CD14-positive monocyte (primary cell): ENCODE data around the gene KIAA1755. TPM values are rescaled to one million over a fixed set of nuclear protein-coding genes. Genes with fewer than 3 reads are reported as not detected.
A peak's percentile ranks its signal among the peaks of the same experiment; 100 is the strongest.

ENCODE experiments used
- DNase-seq, 3 donors: peaks; one replicate each; pipeline ENCODE4 v3.0.0-alpha.2; 2011 to 2022
- H2AFZ ChIP-seq: 2 replicates; pipeline ENCODE4 v1.6.0; 2012; ENCODE audit warnings: mild to moderate bottlenecking, low read depth, low read length, inconsistent platforms; ENCODE audit not compliant: insufficient read depth, poor library complexity, severe bottlenecking
- H3K27ac ChIP-seq, 2 donors: 1 replicate in 1 of 2; 2 replicates in 1 of 2; pipeline ENCODE4 v1.5.1; 2012 to 2013; ENCODE audit warnings: low read length in 2 of 2, control low read depth in 1 of 2, inconsistent platforms in 1 of 2, low read depth in 1 of 2, mild to moderate bottlenecking in 1 of 2
- H3K27me3 ChIP-seq, 2 donors: one replicate each; pipeline versions ENCODE4 v1.6.0 to v1.6.1; 2011 to 2013; ENCODE audit warnings: low read length in 2 of 2; ENCODE audit not compliant: control insufficient read depth in 2 of 2, insufficient read depth in 2 of 2
- H3K36me3 ChIP-seq, 2 donors: replicated peaks in 1 of 2; 1 replicate in 1 of 2; 2 replicates in 1 of 2; pipeline versions ENCODE4 v1.5.1 to v1.6.1; 2012 to 2013; ENCODE audit warnings: low read length in 2 of 2, control low read depth in 1 of 2, inconsistent platforms in 1 of 2, mild to moderate bottlenecking in 1 of 2; ENCODE audit not compliant: insufficient read depth in 2 of 2, control insufficient read depth in 1 of 2
- H3K4me1 ChIP-seq, 2 donors: 1 replicate in 1 of 2; 2 replicates in 1 of 2; pipeline versions ENCODE4 v1.5.1 to v1.6.1; 2012 to 2013; ENCODE audit warnings: low read length in 2 of 2, control low read depth in 1 of 2, inconsistent platforms in 1 of 2, mild to moderate bottlenecking in 1 of 2, moderate library complexity in 1 of 2; ENCODE audit not compliant: insufficient read depth in 2 of 2, control insufficient read depth in 1 of 2
- H3K4me2 ChIP-seq: replicated peaks from 2 replicates; pipeline ENCODE3; 2012; ENCODE audit warnings: low read length, moderate library complexity, mild to moderate bottlenecking; ENCODE audit not compliant: poor library complexity, severe bottlenecking; ENCODE audit errors: extremely low read depth
- H3K4me3 ChIP-seq, 3 experiments: fragments of 200-600 bp in 1 of 3; sonication (generic) in 1 of 3; replicated peaks in 1 of 3; 1 replicate in 2 of 3; 2 replicates in 1 of 3; pipeline ENCODE4 v1.5.1; 2011 to 2013; ENCODE audit warnings: low read length in 3 of 3, mild to moderate bottlenecking in 3 of 3, control low read depth in 2 of 3, low read depth in 2 of 3, inconsistent platforms in 1 of 3, moderate library complexity in 1 of 3
- H3K79me2 ChIP-seq: 2 replicates; pipeline ENCODE4 v1.6.0; 2012; ENCODE audit warnings: mild to moderate bottlenecking, control low read depth, inconsistent platforms, low read length, moderate library complexity; ENCODE audit not compliant: insufficient read depth
- H3K9ac ChIP-seq: 2 replicates; pipeline ENCODE4 v1.6.0; 2017; ENCODE audit warnings: low read length, mild to moderate bottlenecking; ENCODE audit not compliant: insufficient read depth, poor library complexity, severe bottlenecking
- H3K9me3 ChIP-seq, 2 donors: replicated peaks in 1 of 2; 1 replicate in 1 of 2; 2 replicates in 1 of 2; pipeline versions ENCODE4 v1.5.1 to v1.6.1; 2012 to 2013; ENCODE audit warnings: low read length in 2 of 2, control low read depth in 1 of 2; ENCODE audit not compliant: control insufficient read depth in 1 of 2, insufficient read depth in 1 of 2
- H4K20me1 ChIP-seq: 2 replicates; pipeline ENCODE4 v1.6.0; 2012; ENCODE audit warnings: mild to moderate bottlenecking, low read length, control low read depth, moderate library complexity; ENCODE audit not compliant: insufficient read depth
- H3K27ac Mint-ChIP-seq, 7 donors: one replicate each; pipeline ENCODE4 v1.8.0; 2020; ENCODE audit warnings: mild to moderate bottlenecking in 7 of 7, mixed read lengths in 7 of 7, moderate library complexity in 6 of 7, inconsistent platforms in 2 of 7
- H3K27me3 Mint-ChIP-seq, 3 donors: one replicate each; pipeline ENCODE4 v1.8.0; 2021 to 2022; ENCODE audit warnings: low read depth in 3 of 3, mild to moderate bottlenecking in 3 of 3, mixed read lengths in 3 of 3, moderate library complexity in 3 of 3, inconsistent platforms in 1 of 3
- H3K36me3 Mint-ChIP-seq, 2 donors: one replicate each; pipeline ENCODE4 v1.8.0; 2020; ENCODE audit warnings: mixed read lengths in 2 of 2, inconsistent platforms in 1 of 2, mild to moderate bottlenecking in 1 of 2
- H3K4me1 Mint-ChIP-seq: one replicate; pipeline ENCODE4 v1.8.0; 2020; ENCODE audit warnings: mild to moderate bottlenecking, mixed read lengths
- H3K4me3 Mint-ChIP-seq, 2 donors: one replicate each; pipeline ENCODE4 v1.8.0; 2020; ENCODE audit warnings: mild to moderate bottlenecking in 2 of 2, mixed read lengths in 2 of 2, moderate library complexity in 1 of 2
- H3K9me3 Mint-ChIP-seq, 7 donors: one replicate each; pipeline ENCODE4 v1.8.0; 2020 to 2022; ENCODE audit warnings: mixed read lengths in 7 of 7, mild to moderate bottlenecking in 6 of 7, moderate library complexity in 6 of 7, inconsistent platforms in 2 of 7
- WGBS: methylation state at CpG from one replicate; pipeline ENCODE4 v1.1.5; 2013; ENCODE audit warnings: missing lambda C conversion rate; ENCODE audit not compliant: insufficient coverage; 5-methylcytosine and 5-hydroxymethylcytosine counted together
- intact Hi-C, 2 donors: fragments of 100-400 bp; cut with micrococcal nuclease; formaldehyde crosslinking; loops; one replicate each; pipeline versions ENCODE4 v1.15.0 to v1.15.1; 2023
- polyA plus RNA-seq, 3 donors: library from polyadenylated mRNA; depleted of rRNA in 1 of 3; unstranded in 2 of 3; stranded (reverse) in 1 of 3; fragments of 300-500 nt in 2 of 3; fragments of >200 nt in 1 of 3; fragmentation: Illumina TruSeq in 2 of 3; gene quantifications; 1 replicate in 2 of 3; 2 replicates in 1 of 3; pipeline ENCODE4 v1.2.3, GENCODE V29; 2012 to 2021
- TF ChIP-seq, protein P1 (sequence below): fragments of 200-600 bp; IDR thresholded peaks from one replicate; pipeline ENCODE4 v1.8.0; 2022; ENCODE audit warnings: antibody characterized with exemption, mild to moderate bottlenecking

Gene KIAA1755
- polyA plus RNA-seq, 3 donors, result not detected

DNA sequence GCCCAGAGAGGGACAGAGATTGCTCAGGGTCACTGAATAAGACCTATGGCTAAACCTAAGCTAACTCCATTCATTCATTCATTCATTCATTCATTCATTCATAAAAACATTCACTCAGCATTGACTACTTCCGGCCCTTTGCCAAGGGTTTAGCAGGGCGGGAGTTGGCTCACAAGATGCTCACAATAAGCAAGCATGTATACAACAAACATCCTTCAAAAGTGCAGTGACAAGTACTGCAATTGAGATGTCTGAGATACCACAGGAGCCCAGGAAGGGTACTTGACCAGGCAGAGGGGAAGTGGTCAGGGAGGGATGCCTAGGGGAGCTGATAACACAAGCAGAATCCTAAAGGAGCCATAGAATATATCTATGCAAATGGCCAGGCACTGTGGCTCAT, 18.2 kb upstream of the KIAA1755 start:
- no peak overlapping the region for H3K4me3 ChIP-seq
- no peaks in the 10 kb centered on the region for H3K27me3 ChIP-seq
- H3K9ac ChIP-seq, result no peak overlapping the region
- intact Hi-C loops, result no loop called here
- 100% methylated on average over 1 of the region's 2 CpGs for WGBS
- Mint-ChIP-seq H3K27me3 (peaks cover 3% of the 10 kb centered on the region in 3 donors), H3K9me3 (peaks cover 3 to 10% (median 5%) of the 10 kb centered on the region in 7 donors), H3K4me1 (peaks cover 38% of the 10 kb centered on the region), H3K27ac (peak overlapping the region in 1 of 7 donors; percentile 40), H3K36me3 (peaks cover 2 to 5% of the 10 kb centered on the region in 2 donors), H3K4me3 (no peak overlapping the region)
- no peak overlapping the region for H2AFZ ChIP-seq
- H4K20me1 ChIP-seq, result no peaks in the 10 kb centered on the region
- no peak overlapping the region for H3K27ac ChIP-seq
- TF ChIP-seq, protein P1, sequence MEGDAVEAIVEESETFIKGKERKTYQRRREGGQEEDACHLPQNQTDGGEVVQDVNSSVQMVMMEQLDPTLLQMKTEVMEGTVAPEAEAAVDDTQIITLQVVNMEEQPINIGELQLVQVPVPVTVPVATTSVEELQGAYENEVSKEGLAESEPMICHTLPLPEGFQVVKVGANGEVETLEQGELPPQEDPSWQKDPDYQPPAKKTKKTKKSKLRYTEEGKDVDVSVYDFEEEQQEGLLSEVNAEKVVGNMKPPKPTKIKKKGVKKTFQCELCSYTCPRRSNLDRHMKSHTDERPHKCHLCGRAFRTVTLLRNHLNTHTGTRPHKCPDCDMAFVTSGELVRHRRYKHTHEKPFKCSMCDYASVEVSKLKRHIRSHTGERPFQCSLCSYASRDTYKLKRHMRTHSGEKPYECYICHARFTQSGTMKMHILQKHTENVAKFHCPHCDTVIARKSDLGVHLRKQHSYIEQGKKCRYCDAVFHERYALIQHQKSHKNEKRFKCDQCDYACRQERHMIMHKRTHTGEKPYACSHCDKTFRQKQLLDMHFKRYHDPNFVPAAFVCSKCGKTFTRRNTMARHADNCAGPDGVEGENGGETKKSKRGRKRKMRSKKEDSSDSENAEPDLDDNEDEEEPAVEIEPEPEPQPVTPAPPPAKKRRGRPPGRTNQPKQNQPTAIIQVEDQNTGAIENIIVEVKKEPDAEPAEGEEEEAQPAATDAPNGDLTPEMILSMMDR, result no peak
- no peak overlapping the region for H3K4me2 ChIP-seq
- H3K79me2 ChIP-seq, result no peaks in the 10 kb centered on the region
- no peaks in the 10 kb centered on the region for H3K36me3 ChIP-seq
- no peak for DNase-seq
- H3K9me3 ChIP-seq, result peaks cover 0 to 7% of the 10 kb centered on the region in 2 donors
- peaks cover 17 to 21% of the 10 kb centered on the region in 2 donors for H3K4me1 ChIP-seq

DNA sequence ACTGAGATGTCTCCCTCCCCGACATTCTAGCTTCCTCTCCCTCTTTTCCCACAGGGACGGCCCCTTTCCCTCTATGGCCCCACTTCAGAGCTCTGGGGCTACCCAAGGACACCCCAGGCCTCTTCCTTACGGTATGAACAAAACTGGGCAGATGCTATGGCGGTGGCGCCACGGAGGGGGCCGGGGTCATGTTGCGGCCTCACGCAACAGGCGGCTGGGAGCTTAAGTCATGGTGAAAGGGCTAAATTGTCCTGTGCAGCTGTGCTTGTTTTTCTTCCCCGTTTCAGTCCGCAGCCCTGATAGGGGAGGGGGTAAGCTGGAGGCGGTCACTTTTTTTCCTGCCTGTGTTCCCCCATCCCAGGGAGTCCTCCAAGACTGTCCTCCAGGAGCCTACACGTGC, 17.6 kb upstream of the KIAA1755 start:
- H3K79me2 ChIP-seq, result no peaks in the 10 kb centered on the region
- H4K20me1 ChIP-seq, result no peaks in the 10 kb centered on the region
- DNase-seq, result no peak
- peaks cover 0 to 7% of the 10 kb centered on the region in 2 donors for H3K9me3 ChIP-seq
- H3K9me3 Mint-ChIP-seq, result peaks cover 3 to 10% (median 5%) of the 10 kb centered on the region in 7 donors
- H3K27me3 ChIP-seq, result no peaks in the 10 kb centered on the region
- no peak overlapping the region for H3K9ac ChIP-seq
- WGBS, result 77% methylated on average over 5 of the region's 14 CpGs
- H3K27ac ChIP-seq, result no peak overlapping the region
- H3K4me1 ChIP-seq, result peaks cover 17 to 21% of the 10 kb centered on the region in 2 donors
- peaks cover 0 to 3% (median 3%) of the 10 kb centered on the region in 3 donors for H3K27me3 Mint-ChIP-seq
- intact Hi-C loops, result no loop called here
- H3K36me3 Mint-ChIP-seq, result peaks cover 2 to 5% of the 10 kb centered on the region in 2 donors
- no peak overlapping the region for H3K4me3 Mint-ChIP-seq
- H3K4me3 ChIP-seq, result no peak overlapping the region
- no peak overlapping the region for H2AFZ ChIP-seq
- no peak overlapping the region for H3K4me2 ChIP-seq
- TF ChIP-seq, protein P1, result no peak
- no peak overlapping the region for H3K27ac Mint-ChIP-seq
- peaks cover 38% of the 10 kb centered on the region for H3K4me1 Mint-ChIP-seq
- H3K36me3 ChIP-seq, result no peaks in the 10 kb centered on the region
